A549 (cell line): ENCODE results near the gene OR51B5. TPM values are rescaled to one million over a fixed set of nuclear protein-coding genes. Genes with fewer than 3 reads are reported as not detected.

Source experiments
- ATAC-seq, 2 experiments: fragments of 200-7000 bp in 1 of 2; fragments of >200 bp in 1 of 2; cut with Nextera tagmentation in 1 of 2; cut with Tn5 transposase in 1 of 2; 3 replicates each; pipeline versions ENCODE4 v1.8.0 to v1.9.1; 2018 to 2020; ENCODE audit warnings: mild to moderate bottlenecking in 1 of 2, moderate library complexity in 1 of 2
- CTCF ChIA-PET: fragments of 300-600 bp; sonication (Branson Sonifier 250); formaldehyde crosslinking; extraction: SDS; loops from one replicate; lab custom pipeline; 2021; ENCODE audit warnings: antibody characterized with exemption, inconsistent platforms; lab: Yijun Ruan, JAX
- POLR2A ChIA-PET: fragments of 350-600 bp; formaldehyde crosslinking; extraction: SDS; loops from one replicate; lab custom pipeline; 2021; ENCODE audit warnings: antibody characterized with exemption, inconsistent platforms; lab: Yijun Ruan, JAX
- DNase-seq, 2 experiments: peaks; one replicate each; pipeline versions ENCODE4 v3.0.0 to v3.0.0-alpha.2; 2011 to 2016; ENCODE audit warnings: low read depth in 1 of 2, low spot score in 1 of 2
- FAIRE-seq: peaks from 2 replicates; lab custom pipeline; 2011; peaks lifted over from hg19 to GRCh38; lab: Jason Lieb, UNC
- H3K27ac ChIP-seq, 2 experiments: fragments of >200 bp; sonication (Bioruptor Twin); formaldehyde crosslinking; 3 replicates each; pipeline ENCODE4 v1.5.1; 2016 to 2017
- H3K4me1 ChIP-seq: fragments of >200 bp; sonication (Bioruptor Twin); formaldehyde crosslinking; 3 replicates; pipeline ENCODE4 v1.6.1; 2016
- H3K4me2 ChIP-seq: fragments of >200 bp; sonication (Bioruptor Twin); formaldehyde crosslinking; 3 replicates; pipeline ENCODE4 v1.6.1; 2016
- H3K4me3 ChIP-seq: fragments of >200 bp; sonication (Bioruptor Twin); formaldehyde crosslinking; 3 replicates; pipeline ENCODE4 v1.5.1; 2016
- H3K9me3 ChIP-seq: fragments of >200 bp; sonication (Bioruptor Twin); formaldehyde crosslinking; 3 replicates; pipeline ENCODE4 v1.6.1; 2016
- ATOH8 ChIP-seq: fragments of 250-450 bp; sonication (Bioruptor Pico); IDR thresholded peaks from 2 replicates; pipeline ENCODE4 v1.5.0; 2020; ENCODE audit warnings: low read depth, mild to moderate bottlenecking, moderate library complexity
- BCL3 ChIP-seq: fragments of >200 bp; sonication (Bioruptor Twin); formaldehyde crosslinking; IDR thresholded peaks from 3 replicates; pipeline ENCODE4 v1.6.1; 2016
- BHLHE40 ChIP-seq: IDR thresholded peaks from 2 replicates; pipeline ENCODE4 v1.6.1; 2012; ENCODE audit warnings: low read depth, low read length, inconsistent platforms
- CBX2 ChIP-seq: fragments of 200-600 bp; sonication (generic); IDR thresholded peaks from 2 replicates; pipeline ENCODE4 v1.6.1; 2016; ENCODE audit warnings: low read depth, mild to moderate bottlenecking, borderline replicate concordance
- CEBPB ChIP-seq, 2 experiments: fragments of >200 bp in 1 of 2; sonication (Bioruptor Twin) in 1 of 2; formaldehyde crosslinking in 1 of 2; IDR thresholded peaks; 2 replicates each; pipeline ENCODE4 v1.6.1; 2012 to 2016
- E2F6 ChIP-seq: IDR thresholded peaks from 2 replicates; pipeline ENCODE4 v1.6.1; 2012; ENCODE audit warnings: low read depth, borderline replicate concordance
- EHMT2 ChIP-seq: fragments of 200-600 bp; sonication (generic); IDR thresholded peaks from 2 replicates; pipeline ENCODE4 v1.6.1; 2016; ENCODE audit warnings: antibody characterized with exemption, low read depth, mild to moderate bottlenecking, moderate library complexity
- ELK1 ChIP-seq: fragments of 150-350 bp; IDR thresholded peaks from 2 replicates; pipeline ENCODE4 v1.6.1; 2014; ENCODE audit warnings: low read depth, mild to moderate bottlenecking, low read length
- ESRRA ChIP-seq: fragments of 150-350 bp; IDR thresholded peaks from 2 replicates; pipeline ENCODE4 v1.6.1; 2014; ENCODE audit warnings: mild to moderate bottlenecking, low read length, borderline replicate concordance
- FOXS1 ChIP-seq: fragments of 250-450 bp; sonication (Bioruptor Pico); IDR thresholded peaks from 2 replicates; pipeline ENCODE4 v1.5.0; 2020; ENCODE audit warnings: mild to moderate bottlenecking, moderate library complexity
- HEYL ChIP-seq: fragments of 250-450 bp; sonication (Bioruptor Pico); IDR thresholded peaks from 2 replicates; pipeline ENCODE4 v1.8.0; 2021; ENCODE audit warnings: mild to moderate bottlenecking, moderate library complexity
- HMGXB4 ChIP-seq: fragments of 250-450 bp; sonication (Bioruptor Pico); IDR thresholded peaks from 2 replicates; pipeline ENCODE4 v1.5.0; 2021; ENCODE audit warnings: mild to moderate bottlenecking, moderate library complexity, borderline replicate concordance
- HOXA7 ChIP-seq: fragments of 250-450 bp; sonication (Bioruptor Pico); IDR thresholded peaks from 2 replicates; pipeline ENCODE4 v1.5.0; 2020; ENCODE audit warnings: mild to moderate bottlenecking, moderate library complexity
- HOXB13 ChIP-seq: fragments of 250-450 bp; sonication (Bioruptor Pico); IDR thresholded peaks from 2 replicates; pipeline ENCODE4 v1.5.0; 2020; ENCODE audit warnings: low read depth, mild to moderate bottlenecking, moderate library complexity
- HOXB5 ChIP-seq: fragments of 250-450 bp; sonication (Bioruptor Pico); IDR thresholded peaks from 2 replicates; pipeline ENCODE4 v1.5.0; 2020; ENCODE audit warnings: mild to moderate bottlenecking, moderate library complexity
- KDM1A ChIP-seq: fragments of 200-600 bp; sonication (generic); IDR thresholded peaks from 2 replicates; pipeline ENCODE4 v1.6.1; 2016; ENCODE audit warnings: low read depth, mild to moderate bottlenecking
- MAX ChIP-seq: IDR thresholded peaks from 2 replicates; pipeline ENCODE4 v1.6.1; 2012
- NR3C1 ChIP-seq: fragments of >200 bp; sonication (Bioruptor Twin); formaldehyde crosslinking; IDR thresholded peaks from 3 replicates; pipeline ENCODE4 v1.6.1; 2017
- PHF8 ChIP-seq: fragments of 200-600 bp; sonication (generic); IDR thresholded peaks from 2 replicates; pipeline ENCODE4 v1.6.1; 2016; ENCODE audit warnings: low read depth, mild to moderate bottlenecking, antibody characterized with exemption, moderate library complexity, borderline replicate concordance
- RAD21 ChIP-seq, 2 experiments: fragments of >200 bp in 1 of 2; sonication (Bioruptor Twin) in 1 of 2; formaldehyde crosslinking in 1 of 2; IDR thresholded peaks in 1 of 2; conservative IDR thresholded peaks in 1 of 2; 2 replicates in 1 of 2; 3 replicates in 1 of 2; pipeline ENCODE4 v1.6.1; 2012 to 2018; ENCODE audit warnings: inconsistent platforms in 1 of 2
- RARB ChIP-seq: fragments of 250-450 bp; sonication (Bioruptor Pico); IDR thresholded peaks from 2 replicates; pipeline ENCODE4 v1.8.0; 2021; ENCODE audit warnings: mild to moderate bottlenecking, moderate library complexity
- RCOR1 ChIP-seq: fragments of 150-350 bp; IDR thresholded peaks from 2 replicates; pipeline ENCODE4 v1.6.1; 2014; ENCODE audit warnings: antibody characterized with exemption, low read length, low read depth
- RFX5 ChIP-seq: fragments of 450-650 bp; IDR thresholded peaks from 2 replicates; pipeline ENCODE4 v1.7.1; 2014; ENCODE audit warnings: antibody characterized with exemption, mild to moderate bottlenecking, moderate library complexity
- TP53 ChIP-seq: fragments of 250-450 bp; sonication (Bioruptor Pico); IDR thresholded peaks from 2 replicates; pipeline ENCODE4 v1.5.0; 2021; ENCODE audit warnings: mild to moderate bottlenecking, moderate library complexity
- ZSCAN20 ChIP-seq: fragments of 250-450 bp; sonication (Bioruptor Pico); IDR thresholded peaks from 2 replicates; pipeline ENCODE4 v1.8.0; 2022; ENCODE audit warnings: mild to moderate bottlenecking, moderate library complexity
- WGBS: methylation state at CpG from one replicate; pipeline ENCODE4 v1.1.6; 2017; ENCODE audit errors: missing lambda C conversion rate; 5-methylcytosine and 5-hydroxymethylcytosine counted together
- polyA plus RNA-seq, 4 experiments: library from polyadenylated mRNA; depleted of rRNA in 3 of 4; stranded (reverse); fragments of >200 nt; fragmentation: RNase III in 1 of 4; extraction: RNeasy Plus Mini Kit Qiagen cat#74134 plus additional on column Dnase treatment in 1 of 4; gene quantifications; 2 replicates in 3 of 4; 3 replicates in 1 of 4; pipeline ENCODE4 v1.2.3, GENCODE V29; 2011 to 2017

OR51B5 gene
- polyA plus RNA-seq, 2 of the 4 experiments (the other 2 are of a cell fraction) = 0.06 to 0.09 TPM

- TF ChIP-seq RAD21 (conservative IDR thresholded peaks at IDR 0.05 in 1 of 2, IDR thresholded peaks at IDR 0.05 in 1 of 2) (no peak), HOXA7 (CRISPR knock-in tag) (no peak), HMGXB4 (no peak), RARB (CRISPR knock-in tag) (no peak), FOXS1 (CRISPR knock-in tag) (no peak), ZSCAN20 (CRISPR knock-in tag) (no peak), PHF8 (no peak), TP53 (CRISPR knock-in tag) (no peak), HOXB13 (CRISPR knock-in tag) (no peak), RFX5 (no peak), NR3C1 (no peak), ESRRA (no peak), E2F6 (no peak), ATOH8 (no peak), CBX2 (no peak), BHLHE40 (no peak)
- TF ChIP-seq, all 56 proteins: peak for 0
- no peak for FAIRE-seq
- H3K27ac ChIP-seq = no peak overlapping the region
- 9% methylated on average over 3 of the region's 3 CpGs for WGBS
- no peak overlapping the region for H3K4me3 ChIP-seq
- H3K4me2 ChIP-seq = no peak overlapping the region
- ChIA-PET CTCF (interaction anchor here (0.6 to 2.3 kb wide), 3 partner anchors 9 to 96 kb away, joined by 3 to 8 read pairs (median 3); no protein-coding TSS in a partner anchor), POLR2A (no interaction called here)
- no peak for DNase-seq
- H3K4me1 ChIP-seq = no peaks in the 10 kb centered on the region
- ATAC-seq = no peak
- H3K9me3 ChIP-seq = no peaks in the 10 kb centered on the region
Observed at GRCh38 chr11:5300251-5300650, 43.1 kb downstream of the OR51B5 start.

GRCh38 chr11:5298451-5298850 is 44.9 kb downstream of the OR51B5 start:
- H3K4me2 ChIP-seq = no peak overlapping the region
- H3K4me3 ChIP-seq = no peak overlapping the region
- 4% methylated on average over 1 of the region's 1 CpG for WGBS
- TF ChIP-seq EHMT2 (no peak), HEYL (CRISPR knock-in tag) (no peak), CEBPB (IDR thresholded peaks at IDR 0.05) (no peak), NR3C1 (no peak)
- H3K9me3 ChIP-seq = no peaks in the 10 kb centered on the region
- ATAC-seq = no peak
- no peaks in the 10 kb centered on the region for H3K4me1 ChIP-seq
- POLR2A ChIA-PET = no interaction called here
- CTCF ChIA-PET = interaction anchor here (0.7 to 1.3 kb wide), 2 partner anchors 82 to 1314 kb away, joined by 3 to 4 read pairs; partner anchors contain the start of gene TAF10
- no peak overlapping the region for H3K27ac ChIP-seq
- DNase-seq = no peak
- FAIRE-seq = no peak

- Histone ChIP-seq H3K4me1 (no peaks in the 10 kb centered on the region), H3K4me2 (no peak overlapping the region), H3K4me3 (no peak overlapping the region), H3K27ac (no peak overlapping the region), H3K9me3 (no peaks in the 10 kb centered on the region)
- ChIA-PET POLR2A (no interaction called here), CTCF (interaction anchor here (0.7 to 1.3 kb wide), 3 partner anchors 83 to 1314 kb away, joined by 3 to 4 read pairs (median 3); partner anchors contain the start of gene TAF10)
- ATAC-seq = no peak
- DNase-seq = no peak
- 41% methylated on average over 4 of the region's 4 CpGs for WGBS
- FAIRE-seq = no peak
- TF ChIP-seq HOXB13 (CRISPR knock-in tag) (no peak), BCL3 (no peak), BHLHE40 (no peak), KDM1A (no peak), CBX2 (no peak), NR3C1 (no peak), ELK1 (no peak), RCOR1 (no peak), FOXS1 (CRISPR knock-in tag) (no peak), HOXA7 (CRISPR knock-in tag) (no peak), MAX (no peak), HOXB5 (no peak), E2F6 (no peak)
Observed at GRCh38 chr11:5297721-5298323, 45.5 kb downstream of the OR51B5 start.
